RPMI7951 (cell line): ENCODE data around the gene TYW1. TPM values are rescaled to one million over a fixed set of nuclear protein-coding genes. Genes with fewer than 3 reads are reported as not detected.
A peak's percentile ranks its signal among the peaks of the same experiment; 100 is the strongest.
"Not testable (repeated sequence)": the region's sequence is repeated elsewhere in the genome, so short reads cannot be mapped to it uniquely, and the experiment has no call there.

ENCODE experiments used
- DNase-seq: peaks from one replicate; pipeline ENCODE4 v3.0.0-alpha.2; 2012; ENCODE audit warnings: low read depth
- total RNA-seq: library from RNA; depleted of rRNA; stranded (reverse); fragments of >200 nt; shearing (Covaris generic); gene quantifications from 2 replicates; pipeline ENCODE4 v1.2.3, GENCODE V29; 2014

The TYW1 gene
- total RNA-seq, 1 experiment from 2014 or later, result 11.9 TPM

GRCh38 chr7:66995050-66995776 lies 1.4 kb upstream of the TYW1 start, which contains the start of gene SBDS:
TSS of gene SBDS (minus strand) at chr7:66995586. CDS start at chr7:66995417, 169 bp downstream.
- DNase-seq, result peak; percentile 99

GRCh38 chr7:67000601-67001258 lies 4.1 kb downstream of the TYW1 start:
- DNase-seq, result peak; percentile 33

- DNase-seq, result not testable (repeated sequence)
Observed at GRCh38 chr7:67004145-67004544, 7.5 kb downstream of the TYW1 start.

GRCh38 chr7:67006965-67007364 lies 10.3 kb downstream of the TYW1 start:
- no peak for DNase-seq

- no peak for DNase-seq
Observed at GRCh38 chr7:67008260-67008659, 11.6 kb downstream of the TYW1 start.

GRCh38 chr7:67009677-67010076 lies 13.0 kb downstream of the TYW1 start:
- DNase-seq, result not testable (repeated sequence)

GRCh38 chr7:67014076-67014622 lies 17.5 kb downstream of the TYW1 start:
- DNase-seq, result not testable (repeated sequence)

- not testable (repeated sequence) for DNase-seq
Observed at GRCh38 chr7:67017971-67018370, 21.3 kb downstream of the TYW1 start.

- DNase-seq, result no peak
Observed at GRCh38 chr7:67018940-67019339, 22.3 kb downstream of the TYW1 start.

GRCh38 chr7:67019562-67020390 lies 23.1 kb downstream of the TYW1 start:
- DNase-seq, result peak; percentile 24

GRCh38 chr7:67021260-67021659 lies 24.6 kb downstream of the TYW1 start:
- DNase-seq, result no peak

- no peak for DNase-seq
Observed at GRCh38 chr7:67022511-67022910, 25.9 kb downstream of the TYW1 start.

GRCh38 chr7:67025459-67025858 lies 28.8 kb downstream of the TYW1 start:
- DNase-seq, result peak; percentile 54

GRCh38 chr7:67031685-67032084 lies 35.1 kb downstream of the TYW1 start:
- DNase-seq, result not testable (repeated sequence)

GRCh38 chr7:67033251-67033650 lies 36.6 kb downstream of the TYW1 start:
- no peak for DNase-seq

GRCh38 chr7:67036432-67037395 lies 40.1 kb downstream of the TYW1 start:
- not testable (repeated sequence) for DNase-seq

- not testable (repeated sequence) for DNase-seq
Observed at GRCh38 chr7:67040832-67041231, 44.2 kb downstream of the TYW1 start.

GRCh38 chr7:67042781-67043558 lies 46.3 kb downstream of the TYW1 start:
- DNase-seq, result peak; percentile 80

GRCh38 chr7:67043559-67043930 lies 46.9 kb downstream of the TYW1 start:
- not testable (repeated sequence) for DNase-seq

GRCh38 chr7:67045496-67045995 lies 48.9 kb downstream of the TYW1 start:
- peak; percentile 52 for DNase-seq
